Measurements from ENCODE around the gene WWP2.
"Not testable (repeated sequence)": the region's sequence is repeated elsewhere in the genome, so short reads cannot be mapped to it uniquely, and the experiment has no call there.

The WWP2 gene

GRCh38 chr16:69951672-69952031, 189.5 kb downstream of the WWP2 start:
- not testable (repeated sequence) for DNase-seq

GRCh38 chr16:69952116-69952515, 190.0 kb downstream of the WWP2 start:
- not testable (repeated sequence) for DNase-seq

GRCh38 chr16:69952572-69953355, 190.6 kb downstream of the WWP2 start:
- DNase-seq: not testable (repeated sequence)

GRCh38 chr16:69954241-69954640, 192.1 kb downstream of the WWP2 start:
- DNase-seq: not testable (repeated sequence)

GRCh38 chr16:69963312-69963711, 201.2 kb downstream of the WWP2 start:
- not testable (repeated sequence) for DNase-seq

GRCh38 chr16:69964960-69965660, 203.0 kb downstream of the WWP2 start:
- DNase-seq: peak; percentile 5

- not testable (repeated sequence) for DNase-seq
These were observed 203.5 kb downstream of the WWP2 start for GRCh38 chr16:69965661-69966054.

GRCh38 chr16:69967688-69968087, 205.6 kb downstream of the WWP2 start:
- not testable (repeated sequence) for DNase-seq

- DNase-seq: not testable (repeated sequence)
These were observed 206.0 kb downstream of the WWP2 start for GRCh38 chr16:69968125-69968524.

GRCh38 chr16:69969657-69970056, 207.5 kb downstream of the WWP2 start:
- DNase-seq: not testable (repeated sequence)

GRCh38 chr16:69972120-69972519, 210.0 kb downstream of the WWP2 start:
- not testable (repeated sequence) for DNase-seq

- not testable (repeated sequence) for DNase-seq
These were observed 210.8 kb downstream of the WWP2 start for GRCh38 chr16:69972935-69973334.

- DNase-seq: not testable (repeated sequence)
These were observed 223.1 kb downstream of the WWP2 start for GRCh38 chr16:69985196-69985595.
